Endothelial cell (in vitro differentiated cells): ENCODE measurements around the gene PIEZO1. TPM values are rescaled to one million over a fixed set of nuclear protein-coding genes. Genes with fewer than 3 reads are reported as not detected.
A peak's percentile ranks its signal among the peaks of the same experiment; 100 is the strongest.

Experiments
- DNase-seq: peaks from one replicate; pipeline ENCODE4 v3.0.0; 2021; ENCODE audit warnings: low spot score
- H3K27ac Mint-ChIP-seq: one replicate; pipeline ENCODE4 v1.8.0; 2021; ENCODE audit warnings: mixed read lengths, inconsistent platforms; ENCODE audit not compliant: unreplicated experiment
- H3K27me3 Mint-ChIP-seq: one replicate; pipeline ENCODE4 v1.8.0; 2021; ENCODE audit warnings: mild to moderate bottlenecking, moderate library complexity, mixed read lengths, inconsistent platforms; ENCODE audit not compliant: unreplicated experiment
- H3K36me3 Mint-ChIP-seq: one replicate; pipeline ENCODE4 v1.8.0; 2021; ENCODE audit warnings: mild to moderate bottlenecking, low read depth, mixed read lengths, inconsistent platforms; ENCODE audit not compliant: unreplicated experiment
- H3K4me1 Mint-ChIP-seq: one replicate; pipeline ENCODE4 v1.8.0; 2021; ENCODE audit warnings: mild to moderate bottlenecking, mixed read lengths, inconsistent platforms; ENCODE audit not compliant: unreplicated experiment
- H3K4me3 Mint-ChIP-seq: one replicate; pipeline ENCODE4 v1.8.0; 2021; ENCODE audit warnings: mild to moderate bottlenecking, mixed read lengths, inconsistent platforms; ENCODE audit not compliant: unreplicated experiment
- H3K9me3 Mint-ChIP-seq: one replicate; pipeline ENCODE4 v1.8.0; 2021; ENCODE audit warnings: mixed read lengths, inconsistent platforms; ENCODE audit not compliant: unreplicated experiment
- total RNA-seq: library from RNA; stranded (reverse); fragmentation: NEBNext Ultra II Directional; extraction: Animal tissue kit (Norgen Biotek cat#: 25700); gene quantifications from one replicate; pipeline ENCODE4 v1.2.1, GENCODE V29; 2021; ENCODE audit not compliant: unreplicated experiment
- TF ChIP-seq, protein P1 (sequence below): fragments of 200-600 bp; sonication (generic); IDR thresholded peaks from one replicate; pipeline ENCODE4 v1.5.0; 2021; ENCODE audit warnings: antibody characterized with exemption; ENCODE audit not compliant: unreplicated experiment

Gene PIEZO1
- total RNA-seq, 1 donor from 2014 or later = 428 TPM

DNA sequence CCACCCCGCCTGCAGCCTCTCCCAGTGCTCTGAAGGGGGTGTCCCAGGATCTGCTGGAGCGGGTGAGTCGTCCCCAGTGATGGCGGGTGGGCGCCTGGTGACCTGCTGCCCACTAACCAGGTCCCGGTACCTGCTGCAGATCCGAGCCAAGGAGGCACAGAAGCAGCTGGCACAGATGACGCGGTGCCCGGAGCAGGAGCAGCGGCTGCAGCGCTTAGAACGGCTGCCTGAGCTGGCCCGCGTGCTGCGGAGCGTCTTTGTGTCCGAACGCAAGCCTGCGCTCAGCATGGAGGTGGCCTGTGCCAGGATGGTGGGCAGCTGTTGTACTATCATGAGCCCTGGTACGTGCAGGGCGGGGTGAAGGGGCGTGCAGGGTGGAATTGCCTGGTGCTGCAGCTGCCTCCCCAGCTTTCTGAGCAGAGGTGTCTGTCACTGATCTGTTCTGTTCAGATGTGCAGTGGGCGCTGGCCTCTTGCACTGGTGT is 22.2 kb upstream of the PIEZO1 start:
- TF ChIP-seq, protein P1, sequence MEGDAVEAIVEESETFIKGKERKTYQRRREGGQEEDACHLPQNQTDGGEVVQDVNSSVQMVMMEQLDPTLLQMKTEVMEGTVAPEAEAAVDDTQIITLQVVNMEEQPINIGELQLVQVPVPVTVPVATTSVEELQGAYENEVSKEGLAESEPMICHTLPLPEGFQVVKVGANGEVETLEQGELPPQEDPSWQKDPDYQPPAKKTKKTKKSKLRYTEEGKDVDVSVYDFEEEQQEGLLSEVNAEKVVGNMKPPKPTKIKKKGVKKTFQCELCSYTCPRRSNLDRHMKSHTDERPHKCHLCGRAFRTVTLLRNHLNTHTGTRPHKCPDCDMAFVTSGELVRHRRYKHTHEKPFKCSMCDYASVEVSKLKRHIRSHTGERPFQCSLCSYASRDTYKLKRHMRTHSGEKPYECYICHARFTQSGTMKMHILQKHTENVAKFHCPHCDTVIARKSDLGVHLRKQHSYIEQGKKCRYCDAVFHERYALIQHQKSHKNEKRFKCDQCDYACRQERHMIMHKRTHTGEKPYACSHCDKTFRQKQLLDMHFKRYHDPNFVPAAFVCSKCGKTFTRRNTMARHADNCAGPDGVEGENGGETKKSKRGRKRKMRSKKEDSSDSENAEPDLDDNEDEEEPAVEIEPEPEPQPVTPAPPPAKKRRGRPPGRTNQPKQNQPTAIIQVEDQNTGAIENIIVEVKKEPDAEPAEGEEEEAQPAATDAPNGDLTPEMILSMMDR = no peak
- Mint-ChIP-seq H3K36me3 (no peaks in the 10 kb centered on the region), H3K4me1 (no peaks in the 10 kb centered on the region), H3K27me3 (peaks cover 10% of the 10 kb centered on the region), H3K4me3 (no peak overlapping the region), H3K27ac (no peak overlapping the region), H3K9me3 (no peaks in the 10 kb centered on the region)
- DNase-seq = no peak

DNA sequence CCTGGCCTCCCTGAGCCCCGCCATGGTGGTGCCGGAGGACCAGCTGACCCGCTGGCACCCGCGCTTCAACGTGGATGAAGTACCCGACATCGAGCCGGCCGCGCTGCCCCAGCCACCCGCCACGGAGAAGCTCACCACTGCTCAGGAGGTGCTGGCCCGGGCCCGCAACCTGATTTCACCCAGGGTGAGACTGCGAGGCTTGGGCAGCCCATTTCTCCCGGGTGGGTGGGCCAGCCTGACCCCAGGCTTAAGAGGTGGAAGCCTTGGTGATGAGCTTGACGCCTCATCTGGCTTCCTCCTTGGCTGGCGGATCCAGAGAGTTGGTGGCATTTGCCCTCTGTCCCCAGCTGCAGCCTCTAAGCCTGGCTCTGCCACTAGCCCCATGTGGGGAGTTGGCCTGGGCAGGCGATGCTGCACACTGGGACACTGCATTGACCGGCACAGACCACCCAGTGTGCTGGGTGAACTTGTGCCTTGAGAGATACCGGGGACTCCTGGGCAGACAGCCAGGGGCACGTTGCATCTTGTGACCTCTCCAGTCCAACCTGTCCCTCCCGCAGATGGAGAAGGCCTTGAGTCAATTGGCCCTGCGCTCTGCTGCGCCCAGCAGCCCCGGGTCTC is 21.6 kb upstream of the PIEZO1 start:
- Mint-ChIP-seq H3K4me1 (no peaks in the 10 kb centered on the region), H3K4me3 (no peak overlapping the region), H3K27me3 (peaks cover 10% of the 10 kb centered on the region), H3K9me3 (no peaks in the 10 kb centered on the region), H3K27ac (no peak overlapping the region), H3K36me3 (no peaks in the 10 kb centered on the region)
- TF ChIP-seq, protein P1 = no peak
- DNase-seq = no peak

DNA sequence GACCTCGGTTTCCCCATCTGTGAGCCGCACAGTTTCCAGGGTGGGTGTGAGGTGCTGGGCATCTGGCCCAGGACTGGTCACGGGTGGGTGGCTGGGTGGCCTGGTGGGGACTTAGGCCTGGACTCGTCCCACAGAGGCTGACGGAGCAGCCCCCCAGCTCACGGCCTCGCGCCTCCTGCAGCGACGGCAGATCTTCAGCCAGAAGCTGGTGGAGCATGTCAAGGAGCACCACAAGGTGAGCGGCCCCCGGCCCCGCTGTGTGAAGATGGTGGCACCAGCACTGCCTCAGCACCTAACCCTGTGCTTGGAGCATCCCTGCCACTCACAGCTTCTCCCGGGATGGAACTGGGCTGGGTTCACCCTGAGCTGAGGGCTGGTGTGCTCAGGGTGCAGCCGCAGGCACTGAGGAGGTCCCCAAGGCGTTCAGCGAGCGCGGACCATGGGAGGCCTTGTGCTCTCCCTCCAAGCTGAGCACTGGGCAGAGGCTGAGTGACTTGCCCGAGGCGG is 20.9 kb upstream of the PIEZO1 start:
- H3K27me3 Mint-ChIP-seq = peaks cover 10% of the 10 kb centered on the region

DNA sequence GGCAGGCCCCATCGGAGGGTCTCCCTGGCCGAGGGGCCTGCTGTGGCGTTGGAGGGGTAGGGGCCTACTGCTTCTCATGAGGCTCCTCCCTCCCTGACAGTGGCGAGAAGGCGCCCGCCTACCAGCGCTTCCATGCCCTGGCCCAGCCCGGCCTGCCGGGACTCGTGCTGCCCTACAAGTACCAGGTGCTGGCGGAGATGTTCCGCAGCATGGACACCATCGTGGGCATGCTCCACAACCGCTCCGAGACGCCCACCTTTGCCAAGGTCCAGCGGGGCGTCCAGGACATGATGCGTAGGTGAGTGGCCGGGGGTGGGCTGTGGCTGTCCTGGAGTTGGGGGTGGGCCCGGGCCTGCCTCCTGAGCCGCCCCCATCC is 20.3 kb upstream of the PIEZO1 start:
- H3K36me3 Mint-ChIP-seq = no peaks in the 10 kb centered on the region
- no peak overlapping the region for H3K27ac Mint-ChIP-seq
- peaks cover 9% of the 10 kb centered on the region for H3K27me3 Mint-ChIP-seq
- no peaks in the 10 kb centered on the region for H3K4me1 Mint-ChIP-seq
- no peak overlapping the region for H3K4me3 Mint-ChIP-seq
- TF ChIP-seq, protein P1 = no peak
- DNase-seq = no peak
- no peaks in the 10 kb centered on the region for H3K9me3 Mint-ChIP-seq

More for the DNA sequence above, 20.9 kb upstream of the PIEZO1 start:
- H3K9me3 Mint-ChIP-seq = no peaks in the 10 kb centered on the region
- peak; percentile 7 for DNase-seq
- H3K4me3 Mint-ChIP-seq = no peak overlapping the region
- TF ChIP-seq, protein P1 = no peak
- H3K36me3 Mint-ChIP-seq = no peaks in the 10 kb centered on the region
- H3K4me1 Mint-ChIP-seq = no peaks in the 10 kb centered on the region
- no peak overlapping the region for H3K27ac Mint-ChIP-seq

DNA sequence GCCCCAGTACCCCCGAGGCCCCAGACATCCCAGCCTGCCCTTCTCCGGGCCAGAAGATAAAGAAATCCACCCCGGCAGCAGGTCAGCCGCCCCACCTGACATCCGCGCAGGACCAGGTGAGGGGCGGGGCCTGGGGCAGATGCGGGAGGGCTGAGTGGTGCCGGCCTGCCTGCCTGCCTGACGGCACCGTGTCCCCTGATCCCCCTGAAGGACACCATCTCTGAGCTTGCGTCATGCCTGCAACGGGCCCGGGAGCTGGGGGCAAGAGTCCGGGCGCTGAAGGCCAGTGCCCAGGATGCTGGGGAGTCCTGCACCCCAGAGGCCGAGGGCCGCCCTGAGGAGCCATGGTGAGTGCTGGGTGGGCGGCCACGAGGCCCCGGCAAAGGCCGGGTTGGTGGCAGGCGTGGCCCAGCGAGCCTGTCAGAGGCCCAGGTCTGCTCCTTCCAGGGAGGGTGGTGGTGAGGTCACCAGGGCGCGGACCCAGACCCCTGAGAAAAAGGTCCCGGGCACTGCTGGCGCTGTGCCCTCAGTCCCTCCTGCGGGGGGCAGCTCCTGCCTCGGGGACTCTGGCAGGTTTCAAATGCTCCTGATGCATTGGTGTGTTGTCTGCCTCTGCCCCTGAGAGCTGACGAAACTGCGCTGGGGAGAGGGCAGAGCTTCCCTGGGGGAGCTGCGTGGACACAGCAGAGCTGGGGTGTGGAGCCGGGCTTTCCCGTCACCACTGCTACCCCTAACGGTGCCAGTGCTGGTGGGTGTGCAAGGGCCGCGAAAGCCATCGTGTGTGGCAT is 19.7 kb upstream of the PIEZO1 start:
- TF ChIP-seq, protein P1 = no peak
- peak; percentile 7 for DNase-seq
- no peak overlapping the region for H3K4me3 Mint-ChIP-seq
- H3K36me3 Mint-ChIP-seq = no peaks in the 10 kb centered on the region
- H3K27me3 Mint-ChIP-seq = peaks cover 6% of the 10 kb centered on the region
- H3K4me1 Mint-ChIP-seq = no peaks in the 10 kb centered on the region
- H3K27ac Mint-ChIP-seq = no peak overlapping the region
- H3K9me3 Mint-ChIP-seq = no peaks in the 10 kb centered on the region
